Measurements from ENCODE around the gene PRICKLE1.

DNA sequence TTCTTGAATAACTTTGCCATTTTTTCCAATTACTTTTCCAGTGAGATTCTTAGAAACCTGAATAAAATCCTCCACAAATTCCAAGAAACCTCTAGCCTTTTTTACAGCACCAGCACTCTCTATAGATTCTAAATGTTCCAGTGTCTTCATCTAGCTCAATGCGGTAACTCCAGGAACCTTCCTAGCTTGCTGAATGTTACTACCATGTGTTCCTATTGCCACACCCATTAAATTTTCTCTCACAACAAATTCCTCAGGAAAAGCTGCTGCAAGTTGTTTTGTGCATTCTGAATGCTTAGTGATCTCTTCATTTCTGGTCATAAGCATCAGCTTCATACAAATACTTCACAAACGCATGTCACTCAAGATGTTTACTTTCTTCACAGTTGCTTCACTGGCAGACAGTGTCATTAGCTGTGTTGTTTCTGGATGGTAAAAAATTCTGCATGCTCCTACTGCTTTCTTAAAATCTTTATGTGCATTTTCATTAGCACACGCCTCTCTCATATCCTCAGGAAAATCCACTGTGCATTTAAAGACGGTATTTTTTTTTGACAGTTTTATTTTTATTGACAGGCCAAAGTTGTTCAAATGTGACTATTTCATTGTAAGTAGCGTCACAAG, 156.9 kb downstream of the PRICKLE1 start:
- TF ChIP-seq, protein P1, sequence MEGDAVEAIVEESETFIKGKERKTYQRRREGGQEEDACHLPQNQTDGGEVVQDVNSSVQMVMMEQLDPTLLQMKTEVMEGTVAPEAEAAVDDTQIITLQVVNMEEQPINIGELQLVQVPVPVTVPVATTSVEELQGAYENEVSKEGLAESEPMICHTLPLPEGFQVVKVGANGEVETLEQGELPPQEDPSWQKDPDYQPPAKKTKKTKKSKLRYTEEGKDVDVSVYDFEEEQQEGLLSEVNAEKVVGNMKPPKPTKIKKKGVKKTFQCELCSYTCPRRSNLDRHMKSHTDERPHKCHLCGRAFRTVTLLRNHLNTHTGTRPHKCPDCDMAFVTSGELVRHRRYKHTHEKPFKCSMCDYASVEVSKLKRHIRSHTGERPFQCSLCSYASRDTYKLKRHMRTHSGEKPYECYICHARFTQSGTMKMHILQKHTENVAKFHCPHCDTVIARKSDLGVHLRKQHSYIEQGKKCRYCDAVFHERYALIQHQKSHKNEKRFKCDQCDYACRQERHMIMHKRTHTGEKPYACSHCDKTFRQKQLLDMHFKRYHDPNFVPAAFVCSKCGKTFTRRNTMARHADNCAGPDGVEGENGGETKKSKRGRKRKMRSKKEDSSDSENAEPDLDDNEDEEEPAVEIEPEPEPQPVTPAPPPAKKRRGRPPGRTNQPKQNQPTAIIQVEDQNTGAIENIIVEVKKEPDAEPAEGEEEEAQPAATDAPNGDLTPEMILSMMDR (IDR thresholded peaks at IDR 0.05): no peak
- no peak for TF ChIP-seq POLR2A (IDR thresholded peaks at IDR 0.05)
